HCT116 (cell line): ENCODE measurements around the gene LSM6. TPM values are rescaled to one million over a fixed set of nuclear protein-coding genes. Genes with fewer than 3 reads are reported as not detected.
A peak's percentile ranks its signal among the peaks of the same experiment; 100 is the strongest.

ENCODE experiments used
- ATAC-seq: fragments of 200-7000 bp; cut with Tn5 transposase; 2 replicates; pipeline ENCODE4 v1.9.1; 2020; ENCODE audit warnings: mild to moderate bottlenecking, moderate library complexity
- BruUV-seq: library from RNA; stranded (reverse); fragments of 400-500 nt; replicated peaks from 2 replicates; lab custom pipeline; 2021; lab: Mats Ljungman, UMichigan
- CTCF ChIA-PET: fragments of 300-600 bp; sonication (Branson Sonifier 250); formaldehyde crosslinking; loops from one replicate; lab custom pipeline; 2021; ENCODE audit warnings: antibody characterized with exemption; lab: Charles Lee
- POLR2A ChIA-PET: fragments of 300-600, 350-600 bp; sonication (Branson Sonifier 250); formaldehyde crosslinking; loops from one replicate; lab custom pipeline; 2021; ENCODE audit warnings: antibody characterized with exemption; lab: Charles Lee
- RAD21 ChIA-PET, 2 experiments: fragments of 300-600 bp; sonication (Branson Sonifier 250); formaldehyde crosslinking; loops; one replicate each; lab custom pipeline; 2023; ENCODE audit warnings: low total read pairs in 2 of 2; ENCODE audit not compliant: uncharacterized antibody in 2 of 2, unreplicated experiment in 2 of 2, low non-redundant PET in 1 of 2; lab: Charles Lee
- DNase-seq: peaks from one replicate; pipeline ENCODE4 v3.0.0-alpha.2; 2010; ENCODE audit warnings: low read depth, low spot score
- H2AFZ ChIP-seq: fragments of 200-600 bp; shearing (Covaris generic), sonication (generic); 2 replicates; pipeline ENCODE4 v1.6.1; 2017; ENCODE audit warnings: low read depth, mixed run types, mixed read lengths, antibody characterized with exemption, low read length; ENCODE audit not compliant: poor library complexity, severe bottlenecking
- H3K27ac ChIP-seq: 2 replicates; pipeline ENCODE4 v1.5.1; 2012; ENCODE audit warnings: low read depth, low read length
- H3K27me3 ChIP-seq: fragments of 200-600 bp; sonication (generic); 2 replicates; pipeline ENCODE4 v1.6.1; 2016; ENCODE audit warnings: mixed run types, low read length, mixed read lengths; ENCODE audit not compliant: insufficient read depth
- H3K36me3 ChIP-seq, 2 experiments: fragments of 200-500 bp in 1 of 2; fragments of 200-600 bp in 1 of 2; sonication (Bioruptor generic) in 1 of 2; sonication (generic) in 1 of 2; 2 replicates each; pipeline versions ENCODE4 v1.5.1 to v1.6.1; 2014 to 2016; ENCODE audit warnings: low read length in 2 of 2, inconsistent platforms in 1 of 2, mixed read lengths in 1 of 2, mixed run types in 1 of 2; ENCODE audit not compliant: insufficient read depth in 2 of 2, control insufficient read depth in 1 of 2
- H3K4me1 ChIP-seq, 2 experiments: fragments of 200-600 bp in 1 of 2; sonication (generic) in 1 of 2; 2 replicates each; pipeline versions ENCODE4 v1.5.1 to v1.6.1; 2012 to 2017; ENCODE audit warnings: low read length in 2 of 2, inconsistent platforms in 1 of 2, mild to moderate bottlenecking in 1 of 2, mixed read lengths in 1 of 2, mixed run types in 1 of 2, moderate library complexity in 1 of 2; ENCODE audit not compliant: insufficient read depth in 2 of 2, control insufficient read depth in 1 of 2
- H3K4me2 ChIP-seq: fragments of 200-600 bp; sonication (generic); 2 replicates; pipeline ENCODE4 v1.6.1; 2017; ENCODE audit warnings: mixed run types, low read length, mixed read lengths
- H3K4me3 ChIP-seq, 2 experiments: fragments of 200-600 bp in 1 of 2; sonication (generic) in 1 of 2; replicated peaks in 1 of 2; 2 replicates each; pipeline ENCODE4 v1.5.1; 2011 to 2016; ENCODE audit warnings: low read length in 2 of 2, control low read depth in 1 of 2, low read depth in 1 of 2, mild to moderate bottlenecking in 1 of 2, mixed read lengths in 1 of 2, mixed run types in 1 of 2
- H3K79me2 ChIP-seq: fragments of 200-600 bp; sonication (generic); 2 replicates; pipeline ENCODE4 v1.6.1; 2017; ENCODE audit warnings: mild to moderate bottlenecking, mixed run types, low read length, moderate library complexity, mixed read lengths; ENCODE audit not compliant: insufficient read depth
- H3K9ac ChIP-seq: fragments of 200-600 bp; sonication (generic); 2 replicates; pipeline ENCODE4 v1.6.1; 2016; ENCODE audit warnings: low read length, mixed read lengths
- H3K9me2 ChIP-seq: fragments of 200-600 bp; sonication (generic), shearing (Covaris generic); 2 replicates; pipeline ENCODE4 v1.6.1; 2017; ENCODE audit warnings: mixed run types, mild to moderate bottlenecking, moderate library complexity; ENCODE audit not compliant: insufficient read depth
- H3K9me3 ChIP-seq, 2 experiments: fragments of 200-500 bp in 1 of 2; fragments of 200-600 bp in 1 of 2; sonication (Bioruptor generic) in 1 of 2; sonication (generic) in 1 of 2; 2 replicates each; pipeline ENCODE4 v1.6.1; 2014 to 2017; ENCODE audit warnings: low read length in 2 of 2, mixed read lengths in 2 of 2, inconsistent platforms in 1 of 2, low read depth in 1 of 2, mild to moderate bottlenecking in 1 of 2, mixed run types in 1 of 2, moderate library complexity in 1 of 2; ENCODE audit not compliant: control insufficient read depth in 1 of 2, insufficient read depth in 1 of 2
- H4K20me1 ChIP-seq: fragments of 200-600 bp; sonication (generic), shearing (Covaris generic); 2 replicates; pipeline ENCODE4 v1.6.1; 2017; ENCODE audit warnings: mixed run types, mild to moderate bottlenecking, moderate library complexity; ENCODE audit not compliant: insufficient read depth
- ATF3 ChIP-seq: IDR thresholded peaks from 2 replicates; pipeline ENCODE4 v1.6.1; 2012
- CBX3 ChIP-seq: IDR thresholded peaks from 2 replicates; pipeline ENCODE4 v1.6.1; 2012; ENCODE audit warnings: low read depth
- EGR1 ChIP-seq: IDR thresholded peaks from 2 replicates; pipeline ENCODE4 v1.6.1; 2012; ENCODE audit warnings: low read depth
- EZH2phosphoT487 ChIP-seq: fragments of 200-600 bp; IDR thresholded peaks from 2 replicates; pipeline ENCODE4 v1.6.1; 2018; ENCODE audit warnings: antibody characterized with exemption, borderline replicate concordance
- MAX ChIP-seq: IDR thresholded peaks from 2 replicates; pipeline ENCODE4 v1.6.1; 2012
- POLR2A ChIP-seq: IDR thresholded peaks from 2 replicates; pipeline ENCODE4 v1.7.0; 2011; ENCODE audit warnings: borderline replicate concordance; ENCODE audit not compliant: insufficient read depth, insufficient read length; ENCODE audit errors: extremely low read depth
- RAD21 ChIP-seq: IDR thresholded peaks from 2 replicates; pipeline ENCODE4 v1.6.1; 2012; ENCODE audit warnings: low read depth, mild to moderate bottlenecking
- SP1 ChIP-seq: IDR thresholded peaks from 2 replicates; pipeline ENCODE4 v1.6.1; 2012; ENCODE audit warnings: low read depth
- TCF7L2 ChIP-seq: IDR thresholded peaks from 2 replicates; pipeline ENCODE4 v1.7.0; 2011; ENCODE audit warnings: borderline replicate concordance, inconsistent platforms; ENCODE audit not compliant: insufficient read depth, insufficient read length; ENCODE audit errors: extremely low read depth
- YY1 ChIP-seq: IDR thresholded peaks from 2 replicates; pipeline ENCODE4 v1.6.1; 2011; ENCODE audit warnings: low read length, low read depth, moderate library complexity, mild to moderate bottlenecking; ENCODE audit not compliant: insufficient replicate concordance; ENCODE audit errors: extremely low read depth
- ZNF274 ChIP-seq: fragments of 200-500 bp; sonication (Bioruptor generic); IDR thresholded peaks from 2 replicates; pipeline ENCODE4 v1.6.1; 2014; ENCODE audit warnings: mild to moderate bottlenecking, low read depth, low read length, inconsistent platforms
- intact Hi-C: fragments of 100-400 bp; cut with micrococcal nuclease; formaldehyde crosslinking; loops from 2 replicates; pipeline ENCODE4 v1.10.0; 2022
- total RNA-seq: library from RNA; stranded (reverse); gene quantifications from one replicate; pipeline ENCODE4 v1.2.1, GENCODE V29; 2021; ENCODE audit not compliant: unreplicated experiment

LSM6 gene
- total RNA-seq, 1 experiment from 2014 or later = 57.4 TPM

- DNase-seq = no peak
- H3K36me3 ChIP-seq = no peaks in the 10 kb centered on the region
- BruUV-seq = no TSS peak
- ChIA-PET RAD21 (no interaction called here), CTCF (no interaction called here), POLR2A (no interaction called here)
- H3K9me2 ChIP-seq = no peaks in the 10 kb centered on the region
- peaks cover 3 to 17% of the 10 kb centered on the region in 2 experiments; a peak in 3 of 4 replicates for H3K4me1 ChIP-seq
- H3K4me2 ChIP-seq = peak overlapping the region; percentile 87
- no peaks in the 10 kb centered on the region for H3K9me3 ChIP-seq
- H3K27ac ChIP-seq = no peak overlapping the region
- TF ChIP-seq ATF3 (no peak), EZH2phosphoT487 (no peak), MAX (no peak), EGR1 (no peak), POLR2A (no peak), SP1 (no peak), ZNF274 (no peak), RAD21 (no peak), CBX3 (no peak), YY1 (no peak)
- no peak for ATAC-seq
- H4K20me1 ChIP-seq = 0 out of 2 replicates have a peak, but pooled peaks cover 5% of the 10 kb centered on the region
- peaks cover 64% of the 10 kb centered on the region for H3K79me2 ChIP-seq
- peak overlapping the region; percentile 86 to 89 for H3K4me3 ChIP-seq
- H2AFZ ChIP-seq = no peak overlapping the region
- H3K27me3 ChIP-seq = no peaks in the 10 kb centered on the region
- peak overlapping the region; percentile 90 for H3K9ac ChIP-seq
- intact Hi-C loops = loop anchor here (1.0 kb wide), 1 partner anchor 14 kb away; no protein-coding TSS in a partner anchor
Observed at GRCh38 chr4:146176891-146177290, 1.4 kb downstream of the LSM6 start.

GRCh38 chr4:146178126-146178525, 2.6 kb downstream of the LSM6 start:
- Histone ChIP-seq H3K9ac (no peak overlapping the region), H3K4me3 (no peak overlapping the region), H3K27ac (no peak overlapping the region), H3K27me3 (no peaks in the 10 kb centered on the region), H4K20me1 (0 out of 2 replicates have a peak, but pooled peaks cover 5% of the 10 kb centered on the region), H3K4me2 (no peak overlapping the region), H3K79me2 (peaks cover 76% of the 10 kb centered on the region), H2AFZ (no peak overlapping the region), H3K9me3 (no peaks in the 10 kb centered on the region), H3K4me1 (peaks cover 3 to 17% of the 10 kb centered on the region in 2 experiments; a peak in 3 of 4 replicates), H3K36me3 (peaks cover 0 to 4% of the 10 kb centered on the region in 2 experiments; a peak in 1 of 4 replicates), H3K9me2 (no peaks in the 10 kb centered on the region)
- TF ChIP-seq MAX (no peak), TCF7L2 (no peak)
- intact Hi-C loops = no loop called here
- RAD21 ChIA-PET = no interaction called here
- no TSS peak for BruUV-seq
- POLR2A ChIA-PET = no interaction called here
- ATAC-seq = no peak
- CTCF ChIA-PET = no interaction called here
- no peak for DNase-seq
